Endothelial cell of umbilical vein (primary cell): Measurements from ENCODE around the gene CCNH. TPM values are rescaled to one million over a fixed set of nuclear protein-coding genes. Genes with fewer than 3 reads are reported as not detected.

Experiments
- BruUV-seq: library from RNA; stranded (reverse); fragments of 400-500 nt; replicated peaks from 2 replicates; lab custom pipeline; 2021; lab: Mats Ljungman, UMichigan
- CTCF ChIA-PET: fragments of 300-600, 350-600 bp; sonication (Branson Sonifier 250); formaldehyde crosslinking; loops from one replicate; lab custom pipeline; 2021; ENCODE audit warnings: antibody characterized with exemption, inconsistent platforms; lab: Charles Lee
- POLR2A ChIA-PET: fragments of 300-600, 350-600 bp; sonication (Branson Sonifier 250); formaldehyde crosslinking; loops from one replicate; lab custom pipeline; 2021; ENCODE audit warnings: antibody characterized with exemption, inconsistent platforms; lab: Charles Lee
- DNase-seq: peaks from one replicate; pipeline ENCODE4 v3.0.0-alpha.2; 2011; ENCODE audit warnings: low read depth, low spot score
- FAIRE-seq: peaks from 2 replicates; lab custom pipeline; 2011; peaks lifted over from hg19 to GRCh38; lab: Jason Lieb, UNC
- H2AFZ ChIP-seq: 2 replicates; pipeline ENCODE4 v1.6.0; 2012; ENCODE audit warnings: low read depth, low read length, control low read depth, inconsistent platforms
- H3K27ac ChIP-seq: 2 replicates; pipeline ENCODE4 v1.5.1; 2011; ENCODE audit warnings: low read depth, mild to moderate bottlenecking, control low read depth, low read length, moderate library complexity; ENCODE audit not compliant: insufficient read depth
- H3K27me3 ChIP-seq, 2 experiments: 2 replicates each; pipeline versions ENCODE4 v1.6.0 to v1.6.1; 2011; ENCODE audit warnings: low read length in 2 of 2, mixed read lengths in 1 of 2; ENCODE audit not compliant: control insufficient read depth in 2 of 2, insufficient read depth in 2 of 2
- H3K36me3 ChIP-seq, 2 experiments: 2 replicates in 1 of 2; 3 replicates in 1 of 2; pipeline ENCODE4 v1.5.1; 2011; ENCODE audit warnings: low read length in 2 of 2, mild to moderate bottlenecking in 1 of 2, moderate library complexity in 1 of 2; ENCODE audit not compliant: control insufficient read depth in 2 of 2, insufficient read depth in 2 of 2; ENCODE audit errors: extremely low read depth in 1 of 2
- H3K4me1 ChIP-seq: 3 replicates; pipeline ENCODE4 v1.5.1; 2011; ENCODE audit warnings: mild to moderate bottlenecking, low read length; ENCODE audit not compliant: control insufficient read depth, insufficient read depth; ENCODE audit errors: extremely low read depth
- H3K4me2 ChIP-seq: 2 replicates; pipeline ENCODE4 v1.6.1; 2011; ENCODE audit warnings: low read length, control low read depth, mixed read lengths; ENCODE audit not compliant: insufficient read depth
- H3K4me3 ChIP-seq, 3 experiments: fragments of 200-600 bp in 1 of 3; sonication (generic), shearing (Covaris generic) in 1 of 3; replicated peaks in 1 of 3; 2 replicates each; pipeline ENCODE4 v1.5.1; 2011 to 2016; ENCODE audit warnings: control low read depth in 3 of 3, low read length in 3 of 3, mild to moderate bottlenecking in 2 of 3, inconsistent platforms in 1 of 3, low read depth in 1 of 3, moderate library complexity in 1 of 3; ENCODE audit not compliant: insufficient read depth in 1 of 3
- H3K79me2 ChIP-seq: 2 replicates; pipeline ENCODE4 v1.6.0; 2012; ENCODE audit warnings: low read length, inconsistent platforms; ENCODE audit not compliant: control insufficient read depth, insufficient read depth
- H3K9ac ChIP-seq: replicated peaks from 2 replicates; pipeline ENCODE3; 2011; ENCODE audit warnings: low read length, control low read depth; ENCODE audit not compliant: insufficient read depth; ENCODE audit errors: extremely low read depth
- H3K9me1 ChIP-seq: replicated peaks from 3 replicates; pipeline ENCODE4 v1.6.0; 2011; ENCODE audit warnings: mild to moderate bottlenecking, low read length; ENCODE audit not compliant: control insufficient read depth, insufficient read depth; ENCODE audit errors: extremely low read depth
- H3K9me3 ChIP-seq: replicated peaks from 2 replicates; pipeline ENCODE4 v1.5.1; 2012; ENCODE audit warnings: low read length, inconsistent platforms; ENCODE audit not compliant: control insufficient read depth, insufficient read depth
- H4K20me1 ChIP-seq: replicated peaks from 2 replicates; pipeline ENCODE3; 2011; ENCODE audit warnings: mild to moderate bottlenecking, low read length; ENCODE audit not compliant: control insufficient read depth, insufficient read depth; ENCODE audit errors: extremely low read depth
- EZH2 ChIP-seq: IDR thresholded peaks from 2 replicates; pipeline ENCODE4 v1.6.1; 2012; ENCODE audit warnings: borderline replicate concordance, low read depth, mild to moderate bottlenecking, moderate library complexity, low read length, inconsistent platforms; ENCODE audit not compliant: severe bottlenecking
- FOS ChIP-seq: IDR thresholded peaks from 2 replicates; pipeline ENCODE4 v1.6.1; 2011; ENCODE audit warnings: mild to moderate bottlenecking, low read length, moderate library complexity, borderline replicate concordance; ENCODE audit not compliant: insufficient read depth
- GATA2 ChIP-seq: IDR thresholded peaks from 2 replicates; pipeline ENCODE4 v1.7.0; 2011; ENCODE audit warnings: low read depth, mild to moderate bottlenecking, moderate library complexity, mixed read lengths, low read length; ENCODE audit not compliant: insufficient read length, insufficient read depth
- JUN ChIP-seq: IDR thresholded peaks from 2 replicates; pipeline ENCODE4 v1.6.1; 2011; ENCODE audit warnings: borderline replicate concordance, low read depth; ENCODE audit not compliant: insufficient read length, insufficient read depth
- MYC ChIP-seq: IDR thresholded peaks from one replicate; pipeline ENCODE4 v1.6.1; 2011; ENCODE audit warnings: mild to moderate bottlenecking, low read depth, low read length
- POLR2A ChIP-seq: IDR thresholded peaks from 2 replicates; pipeline ENCODE4 v1.6.1; 2012; ENCODE audit warnings: low read depth, mild to moderate bottlenecking, control low read depth, low read length
- POLR2AphosphoS5 ChIP-seq: IDR thresholded peaks from 2 replicates; pipeline ENCODE4 v1.6.1; 2012; ENCODE audit warnings: low read depth, mild to moderate bottlenecking, control low read depth, low read length, moderate library complexity; ENCODE audit not compliant: insufficient read depth
- dilution Hi-C: fragments of 300-500 bp; cut with MboI; formaldehyde crosslinking; loops from one replicate; pipeline ENCODE4 v1.15.0; 2019; ENCODE audit warnings: low sequenced_read_pairs; ENCODE audit not compliant: extremely low pct_ligation_motif_present
- intact Hi-C: fragments of 100-400 bp; cut with micrococcal nuclease; formaldehyde crosslinking; loops from one replicate; pipeline ENCODE4 v1.10.0; 2022
- polyA plus RNA-seq, 4 experiments: library from polyadenylated mRNA; depleted of rRNA in 3 of 4; stranded (reverse) in 3 of 4; unstranded in 1 of 4; fragments of >200 nt; gene quantifications; 2 replicates each; pipeline versions ENCODE4 v1.2.1 to v1.2.3, GENCODE V29; 2011 to 2012; ENCODE audit warnings: missing spikeins in 1 of 4
- total RNA-seq: library from RNA; stranded (reverse); gene quantifications from 2 replicates; pipeline ENCODE4 v1.2.3, GENCODE V29; 2021
- TF ChIP-seq, protein P1 (sequence below): IDR thresholded peaks from 2 replicates; pipeline ENCODE4 v1.6.1; 2011; ENCODE audit not compliant: insufficient read depth, insufficient read length
- TF ChIP-seq, protein P2 (sequence below), 2 donors: IDR thresholded peaks; 1 replicate in 1 of 2; 2 replicates in 1 of 2; pipeline ENCODE4 v1.5.1; 2011; ENCODE audit warnings: low read length in 2 of 2, mild to moderate bottlenecking in 2 of 2, moderate library complexity in 2 of 2, control low read depth in 1 of 2, inconsistent platforms in 1 of 2, low read depth in 1 of 2; ENCODE audit not compliant: insufficient read depth in 1 of 2; ENCODE audit errors: extremely low read depth in 1 of 2

CCNH gene
- total and polyA plus RNA-seq, 2 donors (not counting 3 experiments of a cell fraction or from before 2014, with no cell fraction given): 47.9 to 50.6 TPM

DNA sequence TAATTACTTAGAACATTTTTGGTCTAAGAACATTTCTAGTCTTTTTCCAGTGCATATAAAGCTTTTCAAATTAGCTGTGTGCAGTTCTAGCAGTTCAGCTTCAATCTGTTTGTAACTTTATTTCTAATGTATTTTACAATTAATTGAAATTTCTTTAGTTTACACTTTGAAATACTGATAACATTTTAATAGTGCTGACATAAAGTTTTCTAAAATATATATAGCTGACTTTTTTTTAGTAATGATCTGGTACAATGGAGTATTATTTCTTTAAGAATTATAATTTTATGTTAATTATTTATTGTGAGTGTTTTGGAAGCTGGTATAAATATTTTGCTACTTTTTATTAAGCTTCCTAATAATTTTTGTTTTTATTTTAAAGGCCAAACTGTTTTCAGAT, 43.3 kb downstream of the CCNH start:
- no peaks in the 10 kb centered on the region for H3K9me1 ChIP-seq
- H3K4me3 ChIP-seq: no peak overlapping the region
- no peak overlapping the region for H3K9ac ChIP-seq
- H2AFZ ChIP-seq: no peak overlapping the region
- BruUV-seq: no TSS peak
- H3K9me3 ChIP-seq: no peaks in the 10 kb centered on the region
- H3K4me2 ChIP-seq: no peak overlapping the region
- no peak overlapping the region for H3K27ac ChIP-seq
- dilution Hi-C loops (no loop called here), intact Hi-C loops (no loop called here)
- H3K4me1 ChIP-seq: no peaks in the 10 kb centered on the region
- no peak for TF ChIP-seq JUN
- TF ChIP-seq, protein P1, sequence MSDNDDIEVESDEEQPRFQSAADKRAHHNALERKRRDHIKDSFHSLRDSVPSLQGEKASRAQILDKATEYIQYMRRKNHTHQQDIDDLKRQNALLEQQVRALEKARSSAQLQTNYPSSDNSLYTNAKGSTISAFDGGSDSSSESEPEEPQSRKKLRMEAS: no peak
- no peak for TF ChIP-seq FOS
- TF ChIP-seq EZH2: no peak
- TF ChIP-seq, protein P2, sequence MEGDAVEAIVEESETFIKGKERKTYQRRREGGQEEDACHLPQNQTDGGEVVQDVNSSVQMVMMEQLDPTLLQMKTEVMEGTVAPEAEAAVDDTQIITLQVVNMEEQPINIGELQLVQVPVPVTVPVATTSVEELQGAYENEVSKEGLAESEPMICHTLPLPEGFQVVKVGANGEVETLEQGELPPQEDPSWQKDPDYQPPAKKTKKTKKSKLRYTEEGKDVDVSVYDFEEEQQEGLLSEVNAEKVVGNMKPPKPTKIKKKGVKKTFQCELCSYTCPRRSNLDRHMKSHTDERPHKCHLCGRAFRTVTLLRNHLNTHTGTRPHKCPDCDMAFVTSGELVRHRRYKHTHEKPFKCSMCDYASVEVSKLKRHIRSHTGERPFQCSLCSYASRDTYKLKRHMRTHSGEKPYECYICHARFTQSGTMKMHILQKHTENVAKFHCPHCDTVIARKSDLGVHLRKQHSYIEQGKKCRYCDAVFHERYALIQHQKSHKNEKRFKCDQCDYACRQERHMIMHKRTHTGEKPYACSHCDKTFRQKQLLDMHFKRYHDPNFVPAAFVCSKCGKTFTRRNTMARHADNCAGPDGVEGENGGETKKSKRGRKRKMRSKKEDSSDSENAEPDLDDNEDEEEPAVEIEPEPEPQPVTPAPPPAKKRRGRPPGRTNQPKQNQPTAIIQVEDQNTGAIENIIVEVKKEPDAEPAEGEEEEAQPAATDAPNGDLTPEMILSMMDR (IDR thresholded peaks at IDR 0.05; ENCODE audit: extremely low read depth in 1 of 2, insufficient read depth in 1 of 2, low read depth in 1 of 2, low read length in 2 of 2): no peak
- TF ChIP-seq POLR2AphosphoS5: no peak
- TF ChIP-seq MYC: no peak
- TF ChIP-seq GATA2: no peak
- no peak for TF ChIP-seq POLR2A
- ChIA-PET CTCF (interaction anchor here (0.8 to 1.6 kb wide), 3 partner anchors 18 to 299 kb away, joined by 3 to 10 read pairs (median 3); partner anchors contain the start of gene RASA1), POLR2A (no interaction called here)
- H3K79me2 ChIP-seq: peaks cover 1% of the 10 kb centered on the region
- DNase-seq (no peak), FAIRE-seq (no peak)
- H3K27me3 ChIP-seq: no peaks in the 10 kb centered on the region
- H4K20me1 ChIP-seq: peaks cover 2% of the 10 kb centered on the region
- H3K36me3 ChIP-seq: peaks cover 2 to 8% of the 10 kb centered on the region in 2 experiments
